GM19463 (cell line): Measurements from ENCODE around the gene CCT3.
"Not testable (repeated sequence)": the region's sequence is repeated elsewhere in the genome, so short reads cannot be mapped to it uniquely, and the experiment has no call there.

ENCODE experiments used
- ATAC-seq: cut with Tn5 transposase; IDR thresholded peaks from one replicate; pipeline ENCODE4 v1.9.1; 2021; ENCODE audit warnings: mild to moderate bottlenecking, moderate library complexity; ENCODE audit not compliant: unreplicated experiment

CCT3 gene

DNA sequence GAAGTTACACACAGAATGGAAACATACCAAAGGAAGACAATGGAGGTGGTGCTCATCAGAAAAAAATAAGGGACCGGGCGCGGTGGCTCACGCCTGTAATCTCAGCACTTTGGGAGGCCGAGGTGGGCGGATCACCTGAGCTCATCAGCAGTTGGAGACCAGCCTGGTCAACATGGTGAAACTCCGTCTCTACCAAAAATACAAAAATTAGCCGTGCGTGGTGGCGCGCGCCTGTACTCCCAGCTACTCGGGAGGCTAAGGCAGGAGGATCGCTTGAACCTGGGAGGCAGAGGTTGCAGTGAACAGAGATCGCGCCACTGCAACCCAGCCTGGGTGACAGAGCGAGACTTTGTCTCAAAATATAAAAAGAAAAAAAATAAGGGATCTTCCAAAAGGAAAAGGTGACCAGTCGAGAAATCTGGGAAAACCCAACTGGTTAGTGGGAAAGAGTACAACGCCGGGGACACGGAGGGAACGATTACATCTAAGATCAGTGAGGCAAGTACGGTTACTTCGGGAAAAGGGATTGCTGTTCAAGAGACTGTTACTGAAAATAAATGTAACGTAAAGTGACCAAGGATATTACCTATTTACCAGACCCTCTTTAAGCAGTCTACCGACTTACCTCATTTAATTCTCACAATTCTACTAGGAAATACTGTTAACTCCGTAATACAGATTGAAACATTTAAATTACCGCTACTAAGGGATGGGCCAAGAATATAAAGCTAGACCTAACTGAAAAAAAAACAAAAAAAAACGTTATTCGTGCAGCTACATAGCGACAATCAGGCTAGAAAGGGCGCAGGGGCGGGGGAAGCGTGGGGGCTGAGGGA lies 822 bp downstream of the CCT3 start:
- no peak for ATAC-seq

DNA sequence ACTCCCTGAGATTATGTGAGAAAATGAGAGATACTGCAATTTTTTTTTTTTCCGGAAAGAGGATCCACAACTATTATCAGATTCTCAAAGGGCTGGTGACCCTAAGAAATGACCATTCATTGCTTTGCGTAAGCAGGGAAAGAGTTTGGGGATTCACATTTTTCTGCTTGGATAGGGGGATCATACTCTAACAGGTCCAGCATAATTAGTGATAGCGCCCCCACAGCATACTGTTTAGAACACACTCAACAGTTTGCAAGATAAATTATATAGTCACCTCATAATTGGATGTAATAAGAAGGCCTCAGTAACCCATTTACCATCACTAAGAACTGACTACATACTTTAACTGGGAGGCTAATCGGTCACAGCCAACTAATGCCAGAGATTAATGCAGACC lies 1.9 kb downstream of the CCT3 start:
- no peak for ATAC-seq

DNA sequence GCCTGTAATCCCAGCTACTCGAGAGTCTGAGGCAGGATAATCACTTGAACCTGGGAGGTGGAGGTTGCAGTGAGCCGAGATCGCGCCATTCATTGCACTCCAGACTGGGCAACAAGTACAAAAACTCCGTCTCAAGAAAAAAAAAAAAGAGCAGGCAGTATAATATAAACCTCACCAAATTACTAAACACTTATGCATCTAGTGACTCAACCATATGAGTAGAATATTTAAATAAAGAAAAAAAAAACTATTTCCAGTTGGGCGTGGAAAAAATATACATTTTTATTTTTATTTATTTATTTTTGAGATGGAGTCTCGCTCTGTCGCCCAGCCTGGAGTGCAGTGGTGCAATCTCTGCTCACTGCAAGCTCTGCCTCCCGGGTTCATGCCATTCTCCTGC lies 14.9 kb downstream of the CCT3 start:
- not testable (repeated sequence) for ATAC-seq

DNA sequence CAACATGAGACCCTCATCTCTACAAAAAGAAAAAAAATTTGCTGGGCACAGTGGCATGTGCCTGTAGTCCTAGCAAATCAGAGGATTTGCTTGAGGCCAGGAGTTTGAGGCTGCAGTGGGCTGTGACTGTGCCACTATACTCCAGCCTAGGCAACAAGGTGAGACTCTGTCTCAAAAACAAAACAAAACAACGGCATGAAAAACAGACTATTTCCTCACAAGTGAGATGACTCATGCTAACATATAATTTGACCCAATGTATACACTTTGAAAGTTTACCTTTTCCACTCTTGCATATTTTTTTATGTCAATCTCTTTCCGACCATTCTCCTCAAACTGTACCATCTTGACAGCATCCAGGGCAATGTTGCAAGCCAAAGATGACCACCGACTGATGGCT lies 17.5 kb downstream of the CCT3 start:
- no peak for ATAC-seq

DNA sequence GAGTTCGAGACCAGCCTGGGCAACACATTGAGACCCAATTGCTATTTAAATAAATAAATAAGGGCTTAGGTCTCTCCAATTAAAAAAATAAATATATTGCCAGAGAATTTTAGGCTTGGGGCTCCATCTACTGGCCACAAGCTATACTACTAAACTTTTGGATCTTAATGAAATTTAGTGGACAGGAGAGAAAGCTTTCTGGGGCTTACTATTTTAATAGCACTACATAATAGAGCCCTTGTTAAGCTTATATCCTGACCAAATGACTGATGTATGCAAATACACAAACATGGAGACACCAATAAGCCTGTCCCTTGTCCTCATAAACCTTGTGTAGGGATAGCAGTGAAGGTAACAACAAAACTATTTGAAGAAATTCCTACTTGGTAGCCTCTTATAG lies 18.4 kb downstream of the CCT3 start:
- no peak for ATAC-seq

DNA sequence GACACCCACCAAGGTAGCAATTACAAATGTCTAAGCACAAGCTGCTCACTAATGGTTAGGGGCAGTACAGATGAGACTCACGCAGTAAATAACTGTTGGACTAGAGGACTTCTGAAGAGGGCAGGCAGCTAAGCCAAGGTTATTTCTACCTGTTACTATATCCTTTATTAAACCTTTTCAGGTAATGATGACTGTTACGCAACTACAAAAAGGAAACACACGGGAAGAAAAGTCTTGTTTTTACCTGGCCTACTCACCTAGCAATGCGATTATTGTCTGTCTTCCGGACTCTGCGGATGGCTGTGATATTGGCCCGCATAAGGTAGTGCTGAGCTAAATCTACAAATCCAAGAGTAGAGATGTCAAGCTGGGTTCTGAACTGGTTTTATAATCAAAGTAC lies 21.2 kb downstream of the CCT3 start:
- ATAC-seq = no peak

DNA sequence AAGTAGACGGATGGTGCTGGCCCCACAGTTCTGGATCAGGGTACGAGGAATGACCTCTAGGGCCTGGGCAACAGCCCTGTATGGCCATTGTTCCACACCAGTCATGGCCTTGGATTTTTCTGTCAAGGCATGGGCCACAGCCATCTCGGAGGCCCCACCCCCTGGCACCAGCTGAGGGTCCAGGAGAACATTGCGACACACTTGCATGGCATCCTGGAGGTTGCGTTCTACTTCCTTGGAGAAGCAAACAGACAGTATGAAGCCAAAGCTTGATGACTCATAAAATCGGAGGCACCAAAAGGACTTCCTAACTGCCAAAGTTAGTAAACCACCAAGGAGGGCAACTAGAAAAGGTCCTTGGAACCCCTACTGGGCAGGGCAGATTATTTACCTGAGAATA lies 27.1 kb downstream of the CCT3 start:
- no peak for ATAC-seq

DNA sequence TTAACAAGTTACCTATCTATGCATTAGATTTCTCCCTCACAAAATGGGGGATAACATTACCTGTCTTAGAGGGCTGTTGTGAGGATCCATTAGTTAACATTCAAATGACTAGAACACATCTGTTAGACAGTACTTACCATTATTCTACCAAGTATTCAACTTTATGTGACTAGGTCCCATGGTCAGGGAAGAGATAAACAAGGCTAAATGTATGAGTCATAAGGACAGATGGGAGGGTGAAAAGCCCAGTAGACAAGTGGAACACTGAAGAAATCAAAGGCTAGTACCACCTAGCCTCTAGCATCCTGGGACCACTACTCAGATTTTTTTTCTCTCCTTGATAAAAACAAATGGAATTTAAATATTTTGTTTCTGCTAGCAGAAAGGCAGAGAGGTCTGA lies 30.0 kb downstream of the CCT3 start:
- no peak for ATAC-seq

DNA sequence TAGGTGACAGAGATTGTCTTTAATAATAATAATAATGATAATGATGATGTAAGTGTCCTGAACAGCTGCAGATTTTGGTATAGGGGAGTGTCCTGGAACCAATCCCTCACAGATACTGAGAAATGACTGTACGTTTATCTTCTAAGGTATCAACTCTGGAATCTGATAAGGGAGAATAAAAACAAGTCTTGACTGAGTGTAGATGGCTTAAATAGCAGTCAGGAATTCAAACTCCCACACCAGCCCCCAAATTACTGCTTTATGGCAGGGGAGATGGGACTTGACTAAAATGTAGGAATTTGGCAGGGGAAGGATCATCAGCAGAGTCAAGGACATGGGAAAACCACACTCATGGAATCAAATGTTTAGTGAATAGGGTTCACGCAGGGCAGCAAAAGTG lies 32.9 kb downstream of the CCT3 start:
- ATAC-seq = no peak

DNA sequence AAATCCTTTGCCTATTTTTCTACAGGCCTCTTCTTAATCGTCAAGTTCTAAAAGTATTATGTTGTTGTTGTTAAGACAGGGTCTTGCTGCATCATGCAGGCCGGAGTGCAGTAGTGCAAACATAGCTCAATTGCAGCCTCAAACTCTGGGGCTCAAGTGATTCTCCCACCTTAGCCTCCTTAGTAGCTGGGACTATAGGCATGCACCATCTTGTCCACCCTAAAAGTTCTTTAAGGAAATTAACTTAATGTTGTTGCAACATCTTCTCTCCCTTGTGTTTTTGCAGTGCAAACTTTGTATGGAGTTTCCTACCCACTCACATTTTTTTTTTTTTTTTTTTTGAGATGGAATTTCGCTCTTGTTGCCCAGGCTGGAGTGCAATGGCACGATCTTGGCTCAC lies 34.9 kb downstream of the CCT3 start:
- ATAC-seq = no peak

DNA sequence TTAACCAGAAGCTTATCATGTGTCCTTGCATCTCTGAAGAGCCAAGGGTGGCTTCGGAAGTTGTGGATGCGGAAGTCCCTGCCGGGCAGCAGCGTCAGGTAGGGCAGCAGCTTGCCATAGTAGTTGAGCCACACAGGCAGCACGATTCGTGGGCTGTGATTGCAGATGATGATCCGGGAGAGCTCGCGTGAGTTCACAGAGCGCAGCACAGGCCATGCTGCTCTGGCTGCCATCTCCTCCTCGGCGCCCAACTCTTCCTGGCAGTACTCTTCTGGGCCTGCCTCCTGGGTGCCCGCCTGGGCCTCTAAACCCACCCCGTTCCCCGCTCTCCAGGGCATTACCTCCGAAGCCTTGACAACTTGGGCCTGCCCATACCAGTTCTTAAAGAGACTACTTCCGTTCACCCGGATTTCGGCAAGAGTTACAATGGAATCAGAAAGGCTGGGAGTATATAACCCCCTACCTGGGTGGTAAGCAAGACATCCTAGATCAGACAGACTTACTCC lies 39.2 kb downstream of the CCT3 start, which contains the start of gene VHLL:
VHLL (minus strand) TSS at position 456 of the 506 bp plus-strand sequence; CDS start at position 338, 118 bp downstream.
- no peak for ATAC-seq

DNA sequence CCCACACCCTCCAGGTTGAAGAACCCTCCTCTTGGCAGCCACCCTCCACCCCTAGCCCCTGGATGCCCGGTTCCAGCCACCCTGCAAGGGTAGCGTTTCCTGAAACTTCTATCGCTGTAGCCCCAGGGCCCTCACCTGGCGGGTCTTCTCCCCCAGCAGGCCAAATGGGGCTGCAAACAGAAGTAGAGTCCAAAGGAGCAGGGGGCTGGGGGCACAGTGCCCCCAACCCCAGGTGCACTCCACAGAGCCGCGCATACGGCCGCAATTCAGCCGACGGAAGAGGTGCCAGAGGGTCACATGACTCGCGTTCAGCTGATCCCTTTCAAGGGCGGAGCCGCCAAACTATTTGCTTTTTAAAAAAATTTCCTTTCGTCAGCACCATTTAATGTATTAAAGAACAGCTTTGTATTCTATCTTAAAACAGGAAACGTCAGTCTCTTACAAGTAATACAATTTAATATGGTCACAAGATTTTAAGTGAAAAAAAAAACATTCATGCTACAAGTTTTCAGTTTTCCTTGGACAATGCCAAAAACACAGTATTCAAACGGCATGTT lies 42.6 kb downstream of the CCT3 start, which contains the start of gene GLMP:
GLMP (minus strand) TSS at position 289 of the 557 bp plus-strand sequence; CDS start at position 255, 34 bp downstream.
- ATAC-seq = no peak

DNA sequence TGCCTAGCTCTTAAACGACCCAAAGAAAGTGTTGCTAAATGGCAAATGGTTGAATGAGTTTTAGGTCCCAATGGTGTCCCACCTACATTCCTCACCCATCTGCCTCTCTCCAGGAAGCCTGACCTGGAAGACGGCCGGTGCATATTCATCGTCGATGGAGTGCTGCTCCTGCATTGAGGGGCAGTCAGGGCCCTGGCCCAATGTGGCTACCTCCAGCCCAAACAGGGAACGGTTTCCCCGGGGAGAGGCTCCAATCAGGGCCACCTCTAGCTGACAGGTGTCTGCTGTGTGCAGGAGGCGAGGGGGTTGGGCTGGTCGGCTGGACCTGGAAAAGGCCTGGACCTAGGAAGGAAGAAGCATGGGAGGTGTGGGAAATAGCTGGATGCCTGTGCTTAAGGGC lies 44.2 kb downstream of the CCT3 start:
- no peak for ATAC-seq

DNA sequence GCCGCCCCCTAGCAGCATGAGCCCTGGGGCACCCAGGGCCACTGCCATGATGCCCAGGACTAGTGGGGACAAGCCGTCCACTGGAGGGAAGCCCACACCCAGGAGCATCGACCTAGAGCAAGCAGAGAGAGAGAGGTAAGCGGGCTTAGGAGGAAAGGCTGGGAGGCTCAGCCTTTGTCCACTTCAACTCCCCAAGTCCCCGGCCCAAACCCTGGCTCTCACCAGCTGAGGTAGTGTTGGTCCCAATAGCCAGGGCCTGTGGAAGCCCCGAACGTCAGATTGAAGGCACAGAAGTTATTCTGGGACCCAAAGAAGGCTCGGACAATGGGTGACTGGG lies 45.0 kb downstream of the CCT3 start:
- no peak for ATAC-seq

DNA sequence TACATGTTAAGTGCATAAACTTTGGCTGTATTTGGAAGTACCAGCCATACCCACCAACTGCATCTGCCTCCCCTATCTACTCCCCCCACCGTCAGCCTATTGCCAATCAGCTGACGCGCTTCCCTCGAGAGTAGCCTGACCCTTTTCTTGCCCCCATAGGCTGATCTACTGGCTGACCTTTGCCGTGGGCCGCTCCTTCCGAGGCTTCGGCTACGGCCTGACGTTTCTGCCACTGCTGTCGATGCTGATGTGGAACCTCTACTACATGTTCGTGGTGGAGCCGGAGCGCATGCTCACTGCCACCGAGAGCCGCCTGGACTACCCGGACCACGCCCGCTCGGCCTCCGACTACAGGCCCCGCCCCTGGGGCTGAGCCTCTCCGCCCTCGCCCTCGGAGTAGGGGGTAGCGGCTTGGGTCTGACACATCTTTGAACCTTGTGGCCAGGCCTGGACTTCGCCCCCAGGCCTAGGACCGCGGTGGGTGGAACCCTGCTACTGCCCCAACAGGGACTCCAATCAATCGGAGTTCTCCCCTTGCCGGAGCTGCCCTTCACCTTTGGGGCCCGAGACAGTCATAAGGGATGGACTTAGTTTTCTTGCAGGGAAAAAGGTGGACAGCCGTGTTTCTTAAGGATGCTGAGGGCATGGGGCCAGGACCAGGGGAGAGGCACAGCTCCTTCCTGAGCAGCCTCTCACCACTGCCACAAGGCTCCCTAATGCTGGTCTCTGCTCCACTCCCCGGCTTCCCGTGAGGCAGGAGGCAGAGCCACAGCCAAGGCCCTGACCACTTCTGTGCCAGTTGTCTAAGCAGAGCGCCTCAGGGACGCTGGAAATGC lies 46.6 kb downstream of the CCT3 start:
- ATAC-seq = no peak

DNA sequence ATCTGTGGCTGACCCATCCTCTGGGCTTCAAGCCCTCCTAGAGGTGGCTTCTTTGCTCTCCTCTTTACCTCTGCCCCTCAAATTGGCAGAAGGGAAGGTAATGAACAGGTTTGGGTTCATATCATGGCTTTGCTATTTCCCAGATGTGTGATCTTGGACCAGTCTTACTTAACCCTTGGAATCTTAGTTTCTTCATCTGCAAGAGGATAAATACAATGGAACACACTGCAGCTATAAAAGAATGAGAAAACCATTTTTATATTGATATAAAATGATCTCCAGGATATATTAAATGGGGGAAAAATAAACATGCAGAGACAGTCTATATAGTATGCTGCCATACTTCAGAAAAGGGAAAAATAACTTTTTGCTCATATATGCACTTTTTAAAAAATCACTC lies 48.2 kb downstream of the CCT3 start:
- no peak for ATAC-seq

DNA sequence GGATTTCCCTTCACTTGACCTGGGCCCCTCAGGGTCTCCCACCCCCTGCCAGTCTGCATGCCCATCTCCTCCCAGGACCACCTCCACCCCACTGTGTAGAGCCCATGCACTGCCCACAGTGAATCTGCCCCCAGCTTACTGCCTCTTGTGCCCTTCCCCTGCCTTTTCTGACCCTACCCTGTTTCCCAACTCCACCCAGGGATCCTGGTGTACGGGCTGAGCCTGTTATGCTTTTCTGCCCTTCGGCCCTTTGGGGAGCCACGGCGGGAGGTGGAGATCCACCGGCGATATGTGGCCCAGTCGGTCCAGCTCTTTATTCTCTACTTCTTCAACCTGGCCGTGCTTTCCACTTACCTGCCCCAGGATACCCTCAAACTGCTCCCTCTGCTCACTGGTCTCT lies 52.0 kb downstream of the CCT3 start:
- no peak for ATAC-seq

DNA sequence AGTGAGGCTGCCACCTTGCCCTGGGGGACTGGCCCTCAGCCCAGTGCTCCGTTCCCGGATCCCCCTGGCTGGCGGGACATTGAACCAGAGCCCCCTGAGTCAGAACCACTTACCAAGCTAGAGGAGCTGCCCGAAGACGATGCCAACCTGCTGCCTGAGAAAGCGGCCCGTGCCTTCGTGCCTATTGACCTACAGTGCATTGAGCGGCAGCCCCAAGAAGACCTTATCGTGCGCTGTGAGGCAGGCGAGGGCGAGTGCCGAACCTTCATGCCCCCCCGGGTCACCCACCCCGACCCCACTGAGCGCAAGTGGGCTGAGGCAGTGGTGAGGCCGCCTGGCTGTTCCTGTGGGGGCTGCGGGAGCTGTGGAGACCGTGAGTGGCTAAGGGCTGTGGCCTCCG lies 52.7 kb downstream of the CCT3 start:
- ATAC-seq = no peak

DNA sequence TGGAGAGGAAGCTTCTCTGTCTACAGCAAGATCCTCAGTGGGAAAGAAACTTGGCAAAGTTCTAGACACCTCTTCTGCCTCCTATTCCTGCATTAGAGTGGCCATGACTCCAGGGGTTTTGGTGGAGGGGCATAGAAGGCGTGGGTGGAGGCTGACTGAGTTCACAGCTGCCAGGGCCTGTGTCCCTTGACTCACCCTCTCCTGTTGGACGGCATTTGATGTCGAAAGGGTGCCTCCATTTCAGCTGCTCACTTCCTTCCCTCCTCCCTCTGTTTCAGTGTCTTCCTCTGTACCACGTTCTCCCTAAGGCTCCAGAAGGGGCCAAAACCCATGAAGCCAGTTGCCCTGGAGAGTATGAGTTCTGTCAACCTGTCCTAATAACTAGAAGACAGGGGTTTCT lies 53.3 kb downstream of the CCT3 start:
- no peak for ATAC-seq

DNA sequence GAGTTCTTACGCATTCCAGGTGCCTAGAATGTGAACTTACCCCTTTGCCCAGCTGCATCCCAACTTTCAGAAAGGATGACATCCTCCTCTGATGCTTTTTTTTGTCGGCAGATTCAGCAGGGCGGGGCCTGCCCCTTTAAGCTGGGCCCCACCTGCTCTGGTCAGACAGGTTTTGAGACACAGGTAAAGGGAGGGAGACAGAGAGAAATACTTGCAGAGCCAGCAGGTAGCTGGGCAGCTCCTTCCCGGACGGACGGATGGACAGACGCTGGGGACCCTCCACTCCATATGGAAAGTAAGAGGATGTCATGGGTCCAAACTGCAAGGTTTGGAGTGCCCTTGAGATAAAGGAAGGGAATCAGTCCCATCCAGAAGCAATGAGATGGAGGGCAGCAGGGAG lies 54.0 kb downstream of the CCT3 start, which contains the start of gene TMEM79:
TMEM79 (plus strand) TSS at position 214 of the 400 bp plus-strand sequence. CDS start 902 bp downstream, outside the sequence.
- no peak for ATAC-seq

DNA sequence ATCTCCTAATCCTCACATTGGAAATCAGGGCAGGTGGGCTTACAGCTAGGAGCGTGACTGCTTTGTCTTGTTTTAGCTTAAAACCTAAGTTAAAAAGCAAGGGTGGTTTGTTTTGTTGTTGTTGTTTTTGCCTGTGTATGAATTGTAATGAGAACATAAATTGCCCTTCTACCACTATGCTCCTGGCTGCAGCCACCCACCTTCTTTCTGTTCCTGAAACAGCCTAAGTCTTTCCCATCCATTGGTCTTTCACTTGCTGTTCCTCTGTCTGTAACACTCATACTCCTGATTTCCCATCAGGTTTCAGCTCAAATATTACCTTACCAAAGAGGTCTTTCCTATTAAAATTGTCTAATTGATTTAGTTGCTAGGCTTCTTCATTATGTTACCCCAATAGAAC lies 54.6 kb downstream of the CCT3 start:
- no peak for ATAC-seq
